IPS DF 19.7 (cell line): Measurements from ENCODE around the gene ZNF69.
"Not testable (repeated sequence)": the region's sequence is repeated elsewhere in the genome, so short reads cannot be mapped to it uniquely, and the experiment has no call there.

ENCODE experiments used
- DNase-seq: peaks from one replicate; pipeline ENCODE4 v3.0.0-alpha.2; 2013; ENCODE audit warnings: low read depth, low spot score

ZNF69 gene

GRCh38 chr19:11894851-11895250, 7.3 kb downstream of the ZNF69 start:
- DNase-seq, result no peak

- no peak for DNase-seq
These were observed 14.6 kb downstream of the ZNF69 start for GRCh38 chr19:11902228-11902627.

GRCh38 chr19:11905928-11906327, 18.3 kb downstream of the ZNF69 start:
- no peak for DNase-seq

- DNase-seq, result not testable (repeated sequence)
These were observed 24.4 kb downstream of the ZNF69 start for GRCh38 chr19:11911937-11912336.

- not testable (repeated sequence) for DNase-seq
These were observed 27.0 kb downstream of the ZNF69 start for GRCh38 chr19:11914417-11915051.

- DNase-seq, result no peak
These were observed 34.4 kb downstream of the ZNF69 start for GRCh38 chr19:11921852-11922495.

GRCh38 chr19:11924886-11925650, 37.5 kb downstream of the ZNF69 start, which contains the start of gene ZNF700:
Gene ZNF700, plus strand, starts transcription at chr19:11925107. Its CDS starts 104 bp downstream, at chr19:11925211.
- peak; percentile 84 for DNase-seq

GRCh38 chr19:11925651-11926187, 38.1 kb downstream of the ZNF69 start:
- not testable (repeated sequence) for DNase-seq

- DNase-seq, result no peak
These were observed 39.6 kb downstream of the ZNF69 start for GRCh38 chr19:11927227-11927626.

GRCh38 chr19:11931051-11931450, 43.5 kb downstream of the ZNF69 start:
- DNase-seq, result no peak

- DNase-seq, result no peak
These were observed 43.9 kb downstream of the ZNF69 start for GRCh38 chr19:11931513-11931912.

- not testable (repeated sequence) for DNase-seq
These were observed 48.2 kb downstream of the ZNF69 start for GRCh38 chr19:11935829-11936228.

- DNase-seq, result not testable (repeated sequence)
These were observed 50.8 kb downstream of the ZNF69 start for GRCh38 chr19:11938383-11938782.

- not testable (repeated sequence) for DNase-seq
These were observed 53.8 kb downstream of the ZNF69 start for GRCh38 chr19:11941361-11941887.

GRCh38 chr19:11942008-11942842, 54.6 kb downstream of the ZNF69 start:
- DNase-seq, result no peak

- DNase-seq, result no peak
These were observed 55.2 kb downstream of the ZNF69 start for GRCh38 chr19:11942843-11943108.

GRCh38 chr19:11944656-11945055, 57.1 kb downstream of the ZNF69 start:
- DNase-seq, result no peak

- DNase-seq, result no peak
These were observed 61.1 kb downstream of the ZNF69 start for GRCh38 chr19:11948646-11949045.

- no peak for DNase-seq
These were observed 61.6 kb downstream of the ZNF69 start for GRCh38 chr19:11949201-11949600.

- not testable (repeated sequence) for DNase-seq
These were observed 62.1 kb downstream of the ZNF69 start for GRCh38 chr19:11949614-11950080.

- DNase-seq, result no peak
These were observed 62.7 kb downstream of the ZNF69 start for GRCh38 chr19:11950312-11950711.
